Measurements from ENCODE around the gene OCA2.

- TF ChIP-seq CTCF (IDR thresholded peaks at IDR 0.05) (no peak), POLR2A (IDR thresholded peaks at IDR 0.05) (no peak), POLR2AphosphoS5 (IDR thresholded peaks at IDR 0.05) (no peak)
Observed at GRCh38 chr15:28033443-28033842, 65.7 kb downstream of the OCA2 start.
